H1 (cell line): Measurements from ENCODE around the gene EEPD1.

Experiments
- BACH1 ChIP-seq: IDR thresholded peaks from 2 replicates; pipeline ENCODE4 v1.6.1; 2012; ENCODE audit warnings: low read length, improper control_type of control experiment
- BRCA1 ChIP-seq: IDR thresholded peaks from 2 replicates; pipeline ENCODE4 v1.6.1; 2012; ENCODE audit warnings: low read depth, low read length, improper control_type of control experiment
- CHD2 ChIP-seq: IDR thresholded peaks from 2 replicates; pipeline ENCODE4 v1.6.1; 2012; ENCODE audit warnings: low read length, improper control_type of control experiment
- CREB1 ChIP-seq: IDR thresholded peaks from 2 replicates; pipeline ENCODE4 v1.6.1; 2012; ENCODE audit warnings: inconsistent platforms
- PHF8 ChIP-seq: fragments of 200-600 bp; sonication (generic); conservative IDR thresholded peaks from 2 replicates; pipeline ENCODE4 v1.7.1; 2012; ENCODE audit warnings: low read depth, mild to moderate bottlenecking, inconsistent platforms, low read length, moderate library complexity
- RFX5 ChIP-seq: IDR thresholded peaks from 2 replicates; pipeline ENCODE4 v1.6.1; 2011; ENCODE audit warnings: low read depth, low read length, improper control_type of control experiment, borderline replicate concordance
- TBP ChIP-seq: IDR thresholded peaks from 2 replicates; pipeline ENCODE4 v1.6.1; 2011; ENCODE audit warnings: low read depth, low read length, improper control_type of control experiment
- TCF12 ChIP-seq: IDR thresholded peaks from 2 replicates; pipeline ENCODE4 v1.6.1; 2011; ENCODE audit warnings: low read depth, mild to moderate bottlenecking, low read length
- USF2 ChIP-seq: IDR thresholded peaks from 2 replicates; pipeline ENCODE4 v1.6.1; 2011; ENCODE audit warnings: low read length, improper control_type of control experiment
- TF ChIP-seq, protein P1 (sequence below), 3 experiments: IDR thresholded peaks; 1 replicate in 2 of 3; 2 replicates in 1 of 3; pipeline versions ENCODE4 v1.5.1 to v1.6.1; 2011; ENCODE audit warnings: low read length in 3 of 3, mild to moderate bottlenecking in 3 of 3, inconsistent platforms in 2 of 3, low read depth in 1 of 3, moderate library complexity in 1 of 3; ENCODE audit not compliant: insufficient read depth in 1 of 3; ENCODE audit errors: control extremely low read depth in 1 of 3

DNA sequence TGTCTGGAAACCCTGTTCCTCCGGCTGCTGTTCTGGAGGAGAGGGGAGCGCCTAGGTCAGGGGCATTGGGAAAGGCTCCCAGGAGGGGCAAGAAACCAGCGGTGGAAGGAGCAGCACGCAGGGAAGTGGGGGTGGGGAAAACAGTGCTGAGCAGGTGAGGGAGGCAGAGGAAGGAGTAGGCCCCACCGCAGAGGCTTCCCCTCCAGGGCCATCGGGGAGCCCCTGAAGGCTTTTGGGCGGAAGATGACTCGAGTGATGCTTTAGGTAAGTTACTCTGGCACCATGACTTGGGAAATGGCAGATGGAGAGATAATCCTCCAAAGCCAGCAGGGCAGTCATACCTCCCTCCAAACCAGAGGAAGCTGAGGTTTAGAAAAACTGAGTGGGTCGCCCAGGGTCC is 130.1 kb downstream of the EEPD1 start:
- no peak for TF ChIP-seq CREB1
- TF ChIP-seq USF2 = no peak
- TF ChIP-seq PHF8 = no peak
- no peak for TF ChIP-seq BRCA1
- no peak for TF ChIP-seq TCF12
- no peak for TF ChIP-seq TBP
- no peak for TF ChIP-seq RFX5
- TF ChIP-seq, protein P1, sequence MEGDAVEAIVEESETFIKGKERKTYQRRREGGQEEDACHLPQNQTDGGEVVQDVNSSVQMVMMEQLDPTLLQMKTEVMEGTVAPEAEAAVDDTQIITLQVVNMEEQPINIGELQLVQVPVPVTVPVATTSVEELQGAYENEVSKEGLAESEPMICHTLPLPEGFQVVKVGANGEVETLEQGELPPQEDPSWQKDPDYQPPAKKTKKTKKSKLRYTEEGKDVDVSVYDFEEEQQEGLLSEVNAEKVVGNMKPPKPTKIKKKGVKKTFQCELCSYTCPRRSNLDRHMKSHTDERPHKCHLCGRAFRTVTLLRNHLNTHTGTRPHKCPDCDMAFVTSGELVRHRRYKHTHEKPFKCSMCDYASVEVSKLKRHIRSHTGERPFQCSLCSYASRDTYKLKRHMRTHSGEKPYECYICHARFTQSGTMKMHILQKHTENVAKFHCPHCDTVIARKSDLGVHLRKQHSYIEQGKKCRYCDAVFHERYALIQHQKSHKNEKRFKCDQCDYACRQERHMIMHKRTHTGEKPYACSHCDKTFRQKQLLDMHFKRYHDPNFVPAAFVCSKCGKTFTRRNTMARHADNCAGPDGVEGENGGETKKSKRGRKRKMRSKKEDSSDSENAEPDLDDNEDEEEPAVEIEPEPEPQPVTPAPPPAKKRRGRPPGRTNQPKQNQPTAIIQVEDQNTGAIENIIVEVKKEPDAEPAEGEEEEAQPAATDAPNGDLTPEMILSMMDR (IDR thresholded peaks at IDR 0.05; ENCODE audit: control extremely low read depth in 1 of 3, insufficient read depth in 1 of 3, low read depth in 1 of 3, low read length in 3 of 3) = no peak
- no peak for TF ChIP-seq BACH1
- TF ChIP-seq CHD2 = no peak
